Uterus (tissue), 4 donors: ENCODE data around the gene AVL9. TPM values are rescaled to one million over a fixed set of nuclear protein-coding genes. Genes with fewer than 3 reads are reported as not detected.

Experiments
- DNase-seq, 2 donors: peaks; one replicate each; pipeline ENCODE4 v3.0.0-alpha.2; 2019 to 2020
- H3K27ac ChIP-seq, 2 donors: fragments of 200-600 bp; sonication (generic); 1 replicate in 1 of 2; 2 replicates in 1 of 2; pipeline ENCODE4 v1.5.1; 2016 to 2018
- H3K27me3 ChIP-seq, 2 donors: fragments of 200-600 bp; sonication (generic); one replicate each; pipeline ENCODE4 v1.5.1; 2018 to 2019; ENCODE audit warnings: control low read depth in 1 of 2
- H3K36me3 ChIP-seq, 2 donors: fragments of 200-600 bp; sonication (generic); one replicate each; pipeline ENCODE4 v1.5.1; 2019; ENCODE audit warnings: control low read depth in 1 of 2
- H3K4me1 ChIP-seq, 2 donors: fragments of 200-600 bp; sonication (generic); one replicate each; pipeline ENCODE4 v1.5.1; 2018 to 2019; ENCODE audit warnings: control low read depth in 1 of 2
- H3K4me3 ChIP-seq, 2 donors: fragments of 200-600 bp; sonication (generic); 1 replicate in 1 of 2; 2 replicates in 1 of 2; pipeline ENCODE4 v1.5.1; 2018 to 2019; ENCODE audit warnings: mild to moderate bottlenecking in 1 of 2
- H3K9me3 ChIP-seq, 2 donors: fragments of 200-600 bp; sonication (generic); one replicate each; pipeline ENCODE4 v1.5.1; 2019; ENCODE audit warnings: control low read depth in 1 of 2
- CTCF ChIP-seq, 4 experiments: fragments of 200-600 bp in 2 of 4; fragments of 450-650 bp in 2 of 4; sonication (generic) in 2 of 4; IDR thresholded peaks; one replicate each; pipeline ENCODE4 v1.5.1; 2016 to 2019; ENCODE audit warnings: antibody characterized with exemption in 4 of 4, mild to moderate bottlenecking in 2 of 4, moderate library complexity in 1 of 4
- POLR2A ChIP-seq, 2 donors: fragments of 450-650 bp; IDR thresholded peaks; one replicate each; pipeline ENCODE4 v1.6.1; 2016; ENCODE audit warnings: antibody characterized with exemption in 2 of 2, mild to moderate bottlenecking in 1 of 2, moderate library complexity in 1 of 2
- intact Hi-C: fragments of 100-400 bp; cut with DNase I; formaldehyde crosslinking; loops from one replicate; pipeline ENCODE4 v1.15.1; 2023; ENCODE audit warnings: low total_unique reads
- total RNA-seq, 4 donors: library from RNA; depleted of rRNA in 3 of 4; stranded (reverse); fragments of >200 nt in 3 of 4; gene quantifications; one replicate each; pipeline versions ENCODE4 v1.1.0 to v1.2.4, GENCODE V29; 2014 to 2023
- donor health status: DM: yes; HTN: yes; CAD: no.

AVL9 gene
- total RNA-seq, 4 donors from 2014 or later = 34.7 to 50.0 (median 38.5) TPM

GRCh38 chr7:32569388-32570289 lies 74.3 kb downstream of the AVL9 start:
- intact Hi-C loops = no loop called here
- Histone ChIP-seq H3K4me3 (no peak overlapping the region), H3K4me1 (no peaks in the 10 kb centered on the region), H3K9me3 (no peaks in the 10 kb centered on the region), H3K36me3 (no peaks in the 10 kb centered on the region), H3K27ac (no peak overlapping the region), H3K27me3 (no peaks in the 10 kb centered on the region)
- TF ChIP-seq POLR2A (IDR thresholded peaks at IDR 0.05) (no peak), CTCF (IDR thresholded peaks at IDR 0.05) (no peak)
- no peak for DNase-seq

- Histone ChIP-seq H3K27ac (no peak overlapping the region), H3K9me3 (no peaks in the 10 kb centered on the region), H3K36me3 (no peaks in the 10 kb centered on the region), H3K4me3 (no peak overlapping the region), H3K4me1 (no peaks in the 10 kb centered on the region), H3K27me3 (no peaks in the 10 kb centered on the region)
- intact Hi-C loops = no loop called here
- TF ChIP-seq POLR2A (IDR thresholded peaks at IDR 0.05) (no peak), CTCF (IDR thresholded peaks at IDR 0.05) (no peak)
- DNase-seq = no peak
These were observed 77.9 kb downstream of the AVL9 start for GRCh38 chr7:32573110-32573687.

GRCh38 chr7:32574626-32575025 lies 79.3 kb downstream of the AVL9 start:
- Histone ChIP-seq H3K27ac (no peak overlapping the region), H3K4me3 (no peak overlapping the region), H3K9me3 (no peaks in the 10 kb centered on the region), H3K4me1 (no peaks in the 10 kb centered on the region), H3K36me3 (no peaks in the 10 kb centered on the region), H3K27me3 (no peaks in the 10 kb centered on the region)
- no peak for DNase-seq
- TF ChIP-seq POLR2A (IDR thresholded peaks at IDR 0.05) (no peak), CTCF (IDR thresholded peaks at IDR 0.05) (no peak)
- intact Hi-C loops = no loop called here

GRCh38 chr7:32577421-32577820 lies 82.1 kb downstream of the AVL9 start:
- no peak for DNase-seq
- Histone ChIP-seq H3K36me3 (no peaks in the 10 kb centered on the region), H3K9me3 (no peaks in the 10 kb centered on the region), H3K27ac (no peak overlapping the region), H3K27me3 (no peaks in the 10 kb centered on the region), H3K4me3 (no peak overlapping the region), H3K4me1 (no peaks in the 10 kb centered on the region)
- intact Hi-C loops = no loop called here
- TF ChIP-seq CTCF (IDR thresholded peaks at IDR 0.05) = no peak
- no peak for TF ChIP-seq POLR2A (IDR thresholded peaks at IDR 0.05)

- H3K27ac ChIP-seq = no peak overlapping the region
- no peak overlapping the region for H3K4me3 ChIP-seq
- DNase-seq = no peak
- intact Hi-C loops = no loop called here
- no peaks in the 10 kb centered on the region for H3K27me3 ChIP-seq
- TF ChIP-seq CTCF (IDR thresholded peaks at IDR 0.05) = no peak
- TF ChIP-seq POLR2A (IDR thresholded peaks at IDR 0.05) = no peak
- no peaks in the 10 kb centered on the region for H3K9me3 ChIP-seq
- H3K4me1 ChIP-seq = no peaks in the 10 kb centered on the region
- no peaks in the 10 kb centered on the region for H3K36me3 ChIP-seq
These were observed 84.5 kb downstream of the AVL9 start for GRCh38 chr7:32579776-32580175.
